Left ventricle myocardium inferior (tissue), 1 donor: ENCODE data around the gene DCLK1. TPM values are rescaled to one million over a fixed set of nuclear protein-coding genes. Genes with fewer than 3 reads are reported as not detected.

ENCODE experiments used
- DNase-seq: peaks from one replicate; pipeline ENCODE4 v3.0.0-alpha.2; 2020
- H3K27ac ChIP-seq: fragments of 200-600 bp; replicated peaks from 2 replicates; pipeline ENCODE4 v1.8.0; 2021
- H3K27me3 ChIP-seq: fragments of 200-600 bp; 2 replicates; pipeline ENCODE4 v1.8.0; 2021; ENCODE audit warnings: low read depth
- H3K36me3 ChIP-seq: fragments of 200-600 bp; 2 replicates; pipeline ENCODE4 v1.8.0; 2021
- H3K4me1 ChIP-seq: fragments of 200-600 bp; 2 replicates; pipeline ENCODE4 v1.8.0; 2021
- H3K4me3 ChIP-seq: fragments of 200-600 bp; 2 replicates; pipeline ENCODE4 v1.8.0; 2021; ENCODE audit warnings: mild to moderate bottlenecking, moderate library complexity
- H3K9me3 ChIP-seq: fragments of 200-600 bp; replicated peaks from 2 replicates; pipeline ENCODE4 v1.8.0; 2021
- CTCF ChIP-seq: fragments of 200-600 bp; IDR thresholded peaks from 2 replicates; pipeline ENCODE4 v1.8.0; 2021; ENCODE audit warnings: antibody characterized with exemption, mild to moderate bottlenecking, borderline replicate concordance
- intact Hi-C: fragments of 100-400 bp; cut with micrococcal nuclease; formaldehyde crosslinking; loops from one replicate; pipeline ENCODE4 v1.11.0; 2022
- total RNA-seq: library from RNA; stranded (reverse); fragmentation: NEBNext Ultra II Directional; extraction: Animal tissue kit (Norgen Biotek cat#: 25700); gene quantifications from one replicate; pipeline ENCODE4 v1.2.1, GENCODE V29; 2021
- donor health status: DM: no; HTN: yes; CAD: no; lungs with severe emphysema.

The DCLK1 gene
- total RNA-seq, 1 donor from 2014 or later = 8.4 TPM

- H3K27ac ChIP-seq = no peak overlapping the region
- intact Hi-C loops = no loop called here
- no peaks in the 10 kb centered on the region for H3K27me3 ChIP-seq
- no peaks in the 10 kb centered on the region for H3K36me3 ChIP-seq
- no peak overlapping the region for H3K4me3 ChIP-seq
- no peaks in the 10 kb centered on the region for H3K9me3 ChIP-seq
- TF ChIP-seq CTCF = no peak
- no peak for DNase-seq
- H3K4me1 ChIP-seq = no peaks in the 10 kb centered on the region
Observed at GRCh38 chr13:35898041-35898440, 233.1 kb downstream of the DCLK1 start.

GRCh38 chr13:35894636-35895035 is 236.5 kb downstream of the DCLK1 start:
- no peaks in the 10 kb centered on the region for H3K4me1 ChIP-seq
- H3K27me3 ChIP-seq = no peaks in the 10 kb centered on the region
- no peaks in the 10 kb centered on the region for H3K36me3 ChIP-seq
- no peaks in the 10 kb centered on the region for H3K9me3 ChIP-seq
- intact Hi-C loops = no loop called here
- no peak for TF ChIP-seq CTCF
- H3K27ac ChIP-seq = no peak overlapping the region
- no peak overlapping the region for H3K4me3 ChIP-seq
- DNase-seq = no peak

GRCh38 chr13:35892837-35893814 is 238.1 kb downstream of the DCLK1 start:
- TF ChIP-seq CTCF = no peak
- Histone ChIP-seq H3K9me3 (no peaks in the 10 kb centered on the region), H3K36me3 (no peaks in the 10 kb centered on the region), H3K4me1 (peaks cover 9% of the 10 kb centered on the region), H3K27ac (no peak overlapping the region), H3K27me3 (no peaks in the 10 kb centered on the region), H3K4me3 (no peak overlapping the region)
- DNase-seq = no peak
- intact Hi-C loops = no loop called here

- no peak overlapping the region for H3K27ac ChIP-seq
- intact Hi-C loops = no loop called here
- H3K36me3 ChIP-seq = no peaks in the 10 kb centered on the region
- H3K27me3 ChIP-seq = no peaks in the 10 kb centered on the region
- no peak overlapping the region for H3K4me3 ChIP-seq
- peaks cover 19% of the 10 kb centered on the region for H3K4me1 ChIP-seq
- no peaks in the 10 kb centered on the region for H3K9me3 ChIP-seq
- no peak for DNase-seq
- no peak for TF ChIP-seq CTCF
Observed at GRCh38 chr13:35891507-35892441, 239.4 kb downstream of the DCLK1 start.

- Histone ChIP-seq H3K27ac (no peak overlapping the region), H3K4me3 (no peak overlapping the region), H3K27me3 (no peaks in the 10 kb centered on the region), H3K4me1 (peaks cover 22% of the 10 kb centered on the region), H3K36me3 (no peaks in the 10 kb centered on the region), H3K9me3 (no peaks in the 10 kb centered on the region)
- intact Hi-C loops = no loop called here
- TF ChIP-seq CTCF = no peak
- DNase-seq = no peak
Observed at GRCh38 chr13:35889560-35889959, 241.6 kb downstream of the DCLK1 start.
